Measurements from ENCODE around the gene INO80C. TPM values are rescaled to one million over a fixed set of nuclear protein-coding genes. Genes with fewer than 3 reads are reported as not detected.

The INO80C gene
- total RNA-seq, 4 donors from 2014 or later = 2.8 to 11.9 (median 7.4) TPM

DNA sequence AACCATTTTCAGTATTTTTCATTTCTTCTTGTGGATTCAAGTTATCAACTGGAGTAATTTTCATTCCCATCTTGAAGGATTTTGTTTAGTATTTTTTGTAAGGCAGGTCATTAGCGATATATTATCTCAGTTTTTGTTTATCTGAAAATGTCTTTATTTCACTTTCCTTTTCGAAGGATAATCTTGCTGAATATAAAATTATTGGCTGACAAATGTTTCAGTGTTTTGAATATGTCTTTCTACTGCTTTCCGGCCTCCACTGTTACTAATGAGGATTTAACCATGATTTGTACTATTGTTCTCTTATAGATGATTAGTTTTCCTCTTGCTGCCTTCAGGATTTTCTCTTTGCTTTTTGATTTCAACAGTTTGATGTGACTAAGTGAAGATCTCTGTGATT is 62.4 kb downstream of the INO80C start:
- TF ChIP-seq, protein P1, sequence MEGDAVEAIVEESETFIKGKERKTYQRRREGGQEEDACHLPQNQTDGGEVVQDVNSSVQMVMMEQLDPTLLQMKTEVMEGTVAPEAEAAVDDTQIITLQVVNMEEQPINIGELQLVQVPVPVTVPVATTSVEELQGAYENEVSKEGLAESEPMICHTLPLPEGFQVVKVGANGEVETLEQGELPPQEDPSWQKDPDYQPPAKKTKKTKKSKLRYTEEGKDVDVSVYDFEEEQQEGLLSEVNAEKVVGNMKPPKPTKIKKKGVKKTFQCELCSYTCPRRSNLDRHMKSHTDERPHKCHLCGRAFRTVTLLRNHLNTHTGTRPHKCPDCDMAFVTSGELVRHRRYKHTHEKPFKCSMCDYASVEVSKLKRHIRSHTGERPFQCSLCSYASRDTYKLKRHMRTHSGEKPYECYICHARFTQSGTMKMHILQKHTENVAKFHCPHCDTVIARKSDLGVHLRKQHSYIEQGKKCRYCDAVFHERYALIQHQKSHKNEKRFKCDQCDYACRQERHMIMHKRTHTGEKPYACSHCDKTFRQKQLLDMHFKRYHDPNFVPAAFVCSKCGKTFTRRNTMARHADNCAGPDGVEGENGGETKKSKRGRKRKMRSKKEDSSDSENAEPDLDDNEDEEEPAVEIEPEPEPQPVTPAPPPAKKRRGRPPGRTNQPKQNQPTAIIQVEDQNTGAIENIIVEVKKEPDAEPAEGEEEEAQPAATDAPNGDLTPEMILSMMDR (IDR thresholded peaks at IDR 0.05; ENCODE audit: low read depth) = no peak

DNA sequence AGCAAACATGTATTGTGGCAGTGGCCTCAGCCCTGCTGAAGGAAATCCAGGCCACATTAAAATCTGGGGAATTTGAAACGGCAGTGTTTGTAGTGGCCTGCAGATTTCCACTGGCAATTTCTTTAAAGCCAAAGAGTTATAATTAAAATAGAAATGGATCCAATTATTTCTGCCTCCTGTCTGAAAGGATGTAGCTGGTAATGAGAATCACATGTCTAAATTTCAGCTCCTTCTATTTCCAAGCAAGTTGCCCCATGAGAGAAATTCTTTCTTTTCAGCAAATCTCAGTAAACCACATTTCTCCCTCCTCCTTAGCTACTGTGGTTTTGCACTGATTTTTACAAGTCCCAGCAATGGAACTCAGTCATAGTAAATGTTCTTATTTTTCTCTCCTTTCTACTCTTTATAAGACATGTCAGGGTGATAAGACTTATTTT is 65.2 kb downstream of the INO80C start:
- TF ChIP-seq, protein P1 (IDR thresholded peaks at IDR 0.05; ENCODE audit: low read depth) = no peak

DNA sequence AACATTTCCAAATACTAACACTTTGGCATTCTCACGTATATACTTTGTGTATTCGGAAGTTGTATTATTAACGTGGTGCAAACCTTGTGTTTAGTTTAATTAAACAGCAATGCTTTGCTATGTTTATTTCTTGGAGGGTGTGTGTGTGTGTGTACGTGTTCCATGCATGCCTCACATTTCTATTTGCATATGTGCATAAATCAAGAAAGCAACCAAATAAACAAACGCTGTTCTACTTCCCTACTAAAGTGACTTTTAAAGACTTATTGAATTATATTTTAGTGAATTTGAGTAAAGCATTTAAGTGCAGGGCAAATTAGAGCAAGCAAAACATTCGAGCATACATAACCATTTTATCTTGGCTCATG is 66.4 kb downstream of the INO80C start:
- TF ChIP-seq, protein P1 (IDR thresholded peaks at IDR 0.05; ENCODE audit: low read depth) = no peak

GRCh38 chr18:35430721-35431373 is 66.9 kb downstream of the INO80C start:
- TF ChIP-seq, protein P1 (IDR thresholded peaks at IDR 0.05; ENCODE audit: low read depth) = no peak

DNA sequence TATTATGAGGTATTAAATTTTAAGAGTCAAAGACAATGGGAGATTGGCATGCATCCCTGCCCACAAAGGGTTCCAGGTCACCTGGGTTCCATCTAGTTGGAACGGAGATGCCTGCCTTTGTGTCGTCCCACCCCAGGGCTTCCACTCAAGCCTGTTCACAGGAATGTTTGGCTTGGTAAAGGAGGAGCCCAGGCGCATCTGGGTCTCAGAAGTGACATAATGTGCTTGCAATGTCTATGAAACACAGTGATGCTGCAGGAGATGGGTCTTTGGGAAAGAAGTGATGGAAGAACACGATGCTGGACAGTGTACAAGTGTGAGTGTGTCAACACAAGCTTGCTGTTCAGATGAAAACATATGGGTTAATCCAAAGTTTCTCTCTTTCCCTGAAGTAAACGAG is 71.0 kb downstream of the INO80C start:
- TF ChIP-seq, protein P1 (IDR thresholded peaks at IDR 0.05; ENCODE audit: low read depth) = no peak

- TF ChIP-seq, protein P1 (IDR thresholded peaks at IDR 0.05; ENCODE audit: low read depth) = no peak
Measured at GRCh38 chr18:35424356-35424755, 73.4 kb downstream of the INO80C start.

DNA sequence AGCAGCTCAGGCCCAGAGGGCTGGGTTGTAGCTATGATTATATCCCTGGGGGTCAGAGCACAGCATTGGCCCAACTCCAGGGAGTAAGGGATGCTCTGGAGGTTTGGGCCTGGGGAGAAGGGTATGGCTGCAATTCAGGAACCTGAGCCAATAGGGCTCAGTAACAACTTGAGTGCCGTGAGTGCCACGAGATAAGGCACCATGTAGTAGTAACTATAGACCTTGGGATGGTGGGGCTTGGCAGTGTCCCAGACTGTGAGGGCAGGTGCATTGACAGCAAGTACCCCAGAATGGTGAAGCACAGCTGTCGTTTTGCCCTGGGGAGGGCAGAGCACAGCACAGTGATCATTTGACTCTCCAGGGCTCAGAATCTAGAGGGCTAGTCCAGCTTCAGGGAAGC is 75.5 kb downstream of the INO80C start:
- TF ChIP-seq, protein P1 (IDR thresholded peaks at IDR 0.05; ENCODE audit: low read depth) = no peak

Measured in subcutaneous adipose tissue (tissue), 4 donors.